GM12892 (cell line): Measurements from ENCODE around the gene USP48.

Experiments used
- POLR2A ChIP-seq: IDR thresholded peaks from 2 replicates; pipeline ENCODE4 v1.6.1; 2011; ENCODE audit warnings: low read depth, low read length, control low read depth
- POLR2AphosphoS5 ChIP-seq: IDR thresholded peaks from 2 replicates; pipeline ENCODE4 v1.6.1; 2011; ENCODE audit warnings: low read depth, low read length, control low read depth

DNA sequence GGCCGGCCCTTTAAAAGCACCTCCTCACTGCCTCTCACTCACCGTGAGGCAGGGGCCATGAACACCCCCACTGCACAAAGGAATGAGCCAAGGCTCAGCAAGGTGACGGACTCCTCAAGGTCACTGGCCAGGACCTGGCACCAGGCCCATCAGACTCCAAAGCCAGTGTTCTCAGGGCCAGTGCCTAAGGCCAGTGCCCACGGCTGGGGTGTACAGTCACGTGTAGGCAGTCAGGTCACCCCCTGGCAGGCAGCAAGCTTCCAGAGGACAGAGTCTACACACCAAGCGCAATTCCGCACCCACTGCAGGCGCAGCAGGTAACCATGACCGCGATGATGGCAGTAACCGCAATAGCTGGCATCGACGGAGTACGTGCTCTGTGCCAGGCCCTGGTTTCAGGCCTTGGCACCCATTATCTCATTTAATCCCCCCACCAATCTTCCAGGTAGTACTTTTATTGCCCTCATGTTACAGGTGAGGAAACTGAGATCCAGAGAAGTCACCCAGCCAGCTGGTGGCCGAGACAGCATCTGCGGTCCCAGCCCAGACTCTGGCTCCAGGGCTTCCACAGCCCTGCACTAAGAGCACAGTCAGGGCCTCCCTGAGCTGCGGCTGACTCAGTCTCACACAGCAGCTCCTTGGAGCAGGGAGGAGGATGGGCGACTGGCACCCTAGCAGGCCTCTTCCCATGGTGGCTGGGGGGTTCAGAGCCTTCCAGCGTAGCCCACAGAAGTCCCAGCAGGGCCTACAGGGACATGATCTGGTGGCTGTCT is 140.8 kb downstream of the USP48 start:
- TF ChIP-seq POLR2AphosphoS5: no peak
- TF ChIP-seq POLR2A: no peak
